B cell (primary cell): ENCODE measurements around the gene ADORA2A.

Source experiments
- EZH2 ChIP-seq: IDR thresholded peaks from 2 replicates; pipeline ENCODE4 v1.6.1; 2012; ENCODE audit warnings: borderline replicate concordance, low read depth, mild to moderate bottlenecking, moderate library complexity, low read length; ENCODE audit not compliant: insufficient read depth, poor library complexity, severe bottlenecking
- TF ChIP-seq, protein P1 (sequence below): fragments of 200-600 bp; IDR thresholded peaks from one replicate; pipeline ENCODE4 v1.8.0; 2022; ENCODE audit warnings: antibody characterized with exemption, mild to moderate bottlenecking

GRCh38 chr22:24429411-24430365, 2.3 kb downstream of the ADORA2A start:
- TF ChIP-seq, protein P1, sequence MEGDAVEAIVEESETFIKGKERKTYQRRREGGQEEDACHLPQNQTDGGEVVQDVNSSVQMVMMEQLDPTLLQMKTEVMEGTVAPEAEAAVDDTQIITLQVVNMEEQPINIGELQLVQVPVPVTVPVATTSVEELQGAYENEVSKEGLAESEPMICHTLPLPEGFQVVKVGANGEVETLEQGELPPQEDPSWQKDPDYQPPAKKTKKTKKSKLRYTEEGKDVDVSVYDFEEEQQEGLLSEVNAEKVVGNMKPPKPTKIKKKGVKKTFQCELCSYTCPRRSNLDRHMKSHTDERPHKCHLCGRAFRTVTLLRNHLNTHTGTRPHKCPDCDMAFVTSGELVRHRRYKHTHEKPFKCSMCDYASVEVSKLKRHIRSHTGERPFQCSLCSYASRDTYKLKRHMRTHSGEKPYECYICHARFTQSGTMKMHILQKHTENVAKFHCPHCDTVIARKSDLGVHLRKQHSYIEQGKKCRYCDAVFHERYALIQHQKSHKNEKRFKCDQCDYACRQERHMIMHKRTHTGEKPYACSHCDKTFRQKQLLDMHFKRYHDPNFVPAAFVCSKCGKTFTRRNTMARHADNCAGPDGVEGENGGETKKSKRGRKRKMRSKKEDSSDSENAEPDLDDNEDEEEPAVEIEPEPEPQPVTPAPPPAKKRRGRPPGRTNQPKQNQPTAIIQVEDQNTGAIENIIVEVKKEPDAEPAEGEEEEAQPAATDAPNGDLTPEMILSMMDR = no peak
- TF ChIP-seq EZH2 = no peak
